HepG2 (cell line): ENCODE data around the gene SEC16A. TPM values are rescaled to one million over a fixed set of nuclear protein-coding genes. Genes with fewer than 3 reads are reported as not detected.
A peak's percentile ranks its signal among the peaks of the same experiment; 100 is the strongest.

ENCODE experiments used
- ATAC-seq: fragments of 200-7000 bp; cut with Tn5 transposase; 3 replicates; pipeline ENCODE4 v1.9.1; 2020; ENCODE audit warnings: mild to moderate bottlenecking, moderate library complexity
- BruUV-seq: library from RNA; stranded (reverse); fragments of 400-500 nt; replicated peaks from 2 replicates; lab custom pipeline; 2021; lab: Mats Ljungman, UMichigan
- CTCF ChIA-PET: fragments of 300-600 bp; formaldehyde crosslinking; extraction: SDS; loops from one replicate; lab custom pipeline; 2021; ENCODE audit warnings: low total read pairs, inconsistent platforms, low intra/inter-chr PET ratio; lab: Yijun Ruan, JAX
- POLR2A ChIA-PET: fragments of 350-600 bp; sonication (Branson Sonifier 250); formaldehyde crosslinking; loops from one replicate; lab custom pipeline; 2020; ENCODE audit warnings: antibody characterized with exemption, inconsistent platforms; lab: Yijun Ruan, JAX
- DNase-seq: peaks from one replicate; pipeline ENCODE4 v3.0.0-alpha.2; 2015; ENCODE audit warnings: low spot score
- FAIRE-seq: peaks from 3 replicates; lab custom pipeline; 2011; peaks lifted over from hg19 to GRCh38; lab: Jason Lieb, UNC
- H2AFZ ChIP-seq: one replicate; pipeline ENCODE4 v1.6.1; 2011; ENCODE audit warnings: low read length, inconsistent platforms
- H3K27ac ChIP-seq: fragments of 300-600 bp; 3 replicates; pipeline ENCODE4 v1.8.0; 2011; ENCODE audit warnings: mixed run types, mild to moderate bottlenecking, mixed read lengths, low read length, inconsistent platforms; ENCODE audit not compliant: insufficient read depth; ENCODE audit errors: extremely low read length
- H3K27me3 ChIP-seq, 2 experiments: fragments of 200-600 bp in 1 of 2; 2 replicates in 1 of 2; 3 replicates in 1 of 2; pipeline versions ENCODE4 v1.6.0 to v1.8.0; 2011; ENCODE audit warnings: low read length in 2 of 2, mild to moderate bottlenecking in 2 of 2, moderate library complexity in 2 of 2, inconsistent platforms in 1 of 2; ENCODE audit not compliant: insufficient read depth in 2 of 2, control insufficient read depth in 1 of 2
- H3K36me3 ChIP-seq, 2 experiments: fragments of 200-600 bp in 1 of 2; replicated peaks in 1 of 2; 2 replicates in 1 of 2; 3 replicates in 1 of 2; pipeline versions ENCODE4 v1.5.1 to v1.8.0; 2011; ENCODE audit warnings: low read length in 2 of 2, inconsistent platforms in 1 of 2; ENCODE audit not compliant: insufficient read depth in 2 of 2, control insufficient read depth in 1 of 2
- H3K4me1 ChIP-seq: 2 replicates; pipeline ENCODE4 v1.5.1; 2012; ENCODE audit warnings: low read length, inconsistent platforms; ENCODE audit not compliant: insufficient read depth
- H3K4me2 ChIP-seq: 2 replicates; pipeline ENCODE4 v1.6.0; 2011; ENCODE audit warnings: low read depth, low read length, inconsistent platforms
- H3K4me3 ChIP-seq, 3 experiments: fragments of 200-600 bp in 1 of 3; sonication (generic), shearing (Covaris generic) in 1 of 3; replicated peaks in 1 of 3; 2 replicates each; pipeline ENCODE4 v1.5.1; 2011 to 2016; ENCODE audit warnings: low read length in 3 of 3, inconsistent platforms in 2 of 3, low read depth in 2 of 3, mild to moderate bottlenecking in 2 of 3, control low read depth in 1 of 3, mixed read lengths in 1 of 3; ENCODE audit not compliant: insufficient read depth in 1 of 3
- H3K79me2 ChIP-seq: one replicate; pipeline ENCODE4 v1.6.1; 2011; ENCODE audit warnings: low read length, inconsistent platforms; ENCODE audit not compliant: insufficient read depth
- H3K9ac ChIP-seq: 2 replicates; pipeline ENCODE4 v1.6.0; 2011; ENCODE audit warnings: mild to moderate bottlenecking, low read depth, low read length, inconsistent platforms; ENCODE audit not compliant: insufficient read depth
- H3K9me3 ChIP-seq: 2 replicates; pipeline ENCODE4 v1.5.1; 2012; ENCODE audit warnings: mild to moderate bottlenecking, low read length
- H4K20me1 ChIP-seq: 2 replicates; pipeline ENCODE4 v1.6.0; 2011; ENCODE audit warnings: inconsistent platforms, mild to moderate bottlenecking, low read length, moderate library complexity; ENCODE audit not compliant: insufficient read depth
- CBFB ChIP-seq: sonication (generic); formaldehyde crosslinking; IDR thresholded peaks from 2 replicates; pipeline ENCODE4 v1.4.0; 2020; ENCODE audit warnings: missing genetic modification reagents
- CEBPB ChIP-seq: IDR thresholded peaks from 2 replicates; pipeline ENCODE4 v1.6.1; 2011; ENCODE audit warnings: low read depth, low read length, improper control_type of control experiment, borderline replicate concordance
- HDAC6 ChIP-seq: fragments of 200-600 bp; sonication (generic); IDR thresholded peaks from 2 replicates; pipeline ENCODE4 v1.7.0; 2017; ENCODE audit warnings: mild to moderate bottlenecking, antibody characterized with exemption, low read length, low read depth
- HHEX ChIP-seq: IDR thresholded peaks from 2 replicates; pipeline ENCODE4 v1.6.1; 2016; ENCODE audit warnings: control low read depth
- IRX3 ChIP-seq: sonication (generic); formaldehyde crosslinking; IDR thresholded peaks from 2 replicates; pipeline ENCODE4 v1.8.1; 2023; ENCODE audit warnings: mild to moderate bottlenecking, low read depth, missing genetic modification reagents, borderline replicate concordance
- JUN ChIP-seq: sonication (generic); formaldehyde crosslinking; IDR thresholded peaks from 2 replicates; pipeline ENCODE4 v1.4.0; 2020; ENCODE audit warnings: mild to moderate bottlenecking, missing genetic modification reagents
- YEATS4 ChIP-seq: sonication (generic); formaldehyde crosslinking; IDR thresholded peaks from 2 replicates; pipeline ENCODE4 v1.4.0; 2020; ENCODE audit warnings: missing genetic modification reagents, borderline replicate concordance
- ZFX ChIP-seq: sonication (generic); formaldehyde crosslinking; IDR thresholded peaks from 2 replicates; pipeline ENCODE4 v1.4.0; 2020; ENCODE audit warnings: mild to moderate bottlenecking, low read depth, missing genetic modification reagents, moderate library complexity
- ZNF296 ChIP-seq: sonication (generic); formaldehyde crosslinking; conservative IDR thresholded peaks from 2 replicates; pipeline ENCODE4 v1.5.0; 2020; ENCODE audit warnings: mild to moderate bottlenecking, missing genetic modification reagents
- WGBS: methylation state at CpG from one replicate; pipeline ENCODE4 v1.1.6; 2017; ENCODE audit warnings: low lambda C conversion rate; 5-methylcytosine and 5-hydroxymethylcytosine counted together
- in situ Hi-C: cut with HindIII; loops from 2 replicates; pipeline ENCODE4 v1.10.0; 2017; ENCODE audit warnings: low pct_unique_long_range_greater_than_20kb; ENCODE audit not compliant: extremely low pct_ligation_motif_present
- intact Hi-C: fragments of 100-400 bp; cut with micrococcal nuclease; formaldehyde crosslinking; loops from one replicate; pipeline ENCODE4 v1.10.0; 2022; ENCODE audit not compliant: unreplicated experiment
- polyA plus RNA-seq, 8 experiments: library from polyadenylated mRNA; depleted of rRNA in 3 of 8; stranded (reverse) in 7 of 8; unstranded in 1 of 8; fragments of >200 nt; fragmentation: Illumina TruSeq in 4 of 8; extraction: Trizol in 4 of 8; gene quantifications; 2 replicates each; pipeline versions ENCODE4 v1.2.1 to v1.2.3, GENCODE V29; 2011 to 2016; ENCODE audit warnings: low read depth in 4 of 8, missing spikeins in 1 of 8, mixed read lengths in 1 of 8; ENCODE audit not compliant: insufficient read depth in 1 of 8
- total RNA-seq, 5 experiments: library from RNA; depleted of rRNA; stranded (reverse); fragments of >200 nt; fragmentation: Illumina TruSeq; extraction: Trizol; gene quantifications; 2 replicates each; pipeline ENCODE4 v1.2.3, GENCODE V29; 2016; ENCODE audit warnings: low read depth in 1 of 5
- TF ChIP-seq, protein P1 (sequence below): sonication (generic); formaldehyde crosslinking; IDR thresholded peaks from 2 replicates; pipeline ENCODE4 v1.5.0; 2020; ENCODE audit warnings: mild to moderate bottlenecking, missing genetic modification reagents
- TF ChIP-seq, protein P2 (sequence below): sonication (generic); formaldehyde crosslinking; IDR thresholded peaks from 2 replicates; pipeline ENCODE4 v1.9.0; 2021; ENCODE audit warnings: missing genetic modification reagents, borderline replicate concordance
- TF ChIP-seq, protein P3 (sequence below): sonication (generic); formaldehyde crosslinking; IDR thresholded peaks from 2 replicates; pipeline ENCODE4 v1.5.0; 2020; ENCODE audit warnings: mild to moderate bottlenecking, missing genetic modification reagents
- TF ChIP-seq, protein P4 (sequence below): sonication (generic); formaldehyde crosslinking; IDR thresholded peaks from 2 replicates; pipeline ENCODE4 v1.4.0; 2020; ENCODE audit warnings: missing genetic modification reagents

Gene SEC16A
- total and polyA plus RNA-seq, 2 of the 13 experiments (the other 11 are each of a cell fraction or from before 2014, with no cell fraction given), result 15.9 to 18.9 TPM

DNA sequence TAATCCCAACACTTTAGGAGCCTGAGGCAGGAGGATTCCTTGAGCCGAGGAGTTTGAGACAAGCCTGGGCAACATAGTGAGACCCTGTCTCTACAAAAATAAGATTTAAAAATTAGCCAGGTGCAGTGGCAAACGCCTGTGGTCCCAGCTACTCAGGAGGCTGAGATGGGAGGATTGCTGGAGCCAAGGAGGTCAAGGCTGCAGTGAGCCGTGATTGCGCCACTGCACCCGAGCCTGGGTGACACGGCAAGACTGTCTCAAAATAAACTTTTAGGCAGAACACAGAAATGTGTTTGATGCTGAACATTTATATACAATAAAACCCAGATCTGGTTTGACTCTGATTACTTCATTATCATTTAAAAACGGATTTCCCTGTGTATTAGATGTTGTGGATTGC, 77.4 kb downstream of the SEC16A start:
- no peak overlapping the region for H2AFZ ChIP-seq
- no peaks in the 10 kb centered on the region for H3K27me3 ChIP-seq
- POLR2A ChIA-PET, result no interaction called here
- H4K20me1 ChIP-seq, result no peaks in the 10 kb centered on the region
- no peak overlapping the region for H3K9ac ChIP-seq
- peaks cover 11 to 39% of the 10 kb centered on the region in 2 experiments; a peak in 4 of 5 replicates for H3K36me3 ChIP-seq
- in situ Hi-C loops, result no loop called here
- TF ChIP-seq, protein P1, sequence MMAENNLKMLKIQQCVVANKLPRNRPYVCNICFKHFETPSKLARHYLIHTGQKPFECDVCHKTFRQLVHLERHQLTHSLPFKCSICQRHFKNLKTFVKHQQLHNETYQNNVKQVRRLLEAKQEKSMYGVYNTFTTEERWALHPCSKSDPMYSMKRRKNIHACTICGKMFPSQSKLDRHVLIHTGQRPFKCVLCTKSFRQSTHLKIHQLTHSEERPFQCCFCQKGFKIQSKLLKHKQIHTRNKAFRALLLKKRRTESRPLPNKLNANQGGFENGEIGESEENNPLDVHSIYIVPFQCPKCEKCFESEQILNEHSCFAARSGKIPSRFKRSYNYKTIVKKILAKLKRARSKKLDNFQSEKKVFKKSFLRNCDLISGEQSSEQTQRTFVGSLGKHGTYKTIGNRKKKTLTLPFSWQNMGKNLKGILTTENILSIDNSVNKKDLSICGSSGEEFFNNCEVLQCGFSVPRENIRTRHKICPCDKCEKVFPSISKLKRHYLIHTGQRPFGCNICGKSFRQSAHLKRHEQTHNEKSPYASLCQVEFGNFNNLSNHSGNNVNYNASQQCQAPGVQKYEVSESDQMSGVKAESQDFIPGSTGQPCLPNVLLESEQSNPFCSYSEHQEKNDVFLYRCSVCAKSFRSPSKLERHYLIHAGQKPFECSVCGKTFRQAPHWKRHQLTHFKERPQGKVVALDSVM (CRISPR knock-in tag), result peak; percentile 49; the same call in 1 of the 2 replicates
- TF ChIP-seq, protein P2, sequence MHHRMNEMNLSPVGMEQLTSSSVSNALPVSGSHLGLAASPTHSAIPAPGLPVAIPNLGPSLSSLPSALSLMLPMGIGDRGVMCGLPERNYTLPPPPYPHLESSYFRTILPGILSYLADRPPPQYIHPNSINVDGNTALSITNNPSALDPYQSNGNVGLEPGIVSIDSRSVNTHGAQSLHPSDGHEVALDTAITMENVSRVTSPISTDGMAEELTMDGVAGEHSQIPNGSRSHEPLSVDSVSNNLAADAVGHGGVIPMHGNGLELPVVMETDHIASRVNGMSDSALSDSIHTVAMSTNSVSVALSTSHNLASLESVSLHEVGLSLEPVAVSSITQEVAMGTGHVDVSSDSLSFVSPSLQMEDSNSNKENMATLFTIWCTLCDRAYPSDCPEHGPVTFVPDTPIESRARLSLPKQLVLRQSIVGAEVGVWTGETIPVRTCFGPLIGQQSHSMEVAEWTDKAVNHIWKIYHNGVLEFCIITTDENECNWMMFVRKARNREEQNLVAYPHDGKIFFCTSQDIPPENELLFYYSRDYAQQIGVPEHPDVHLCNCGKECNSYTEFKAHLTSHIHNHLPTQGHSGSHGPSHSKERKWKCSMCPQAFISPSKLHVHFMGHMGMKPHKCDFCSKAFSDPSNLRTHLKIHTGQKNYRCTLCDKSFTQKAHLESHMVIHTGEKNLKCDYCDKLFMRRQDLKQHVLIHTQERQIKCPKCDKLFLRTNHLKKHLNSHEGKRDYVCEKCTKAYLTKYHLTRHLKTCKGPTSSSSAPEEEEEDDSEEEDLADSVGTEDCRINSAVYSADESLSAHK (CRISPR knock-in tag), result no peak
- no peak for TF ChIP-seq ZNF296 (CRISPR knock-in tag)
- TF ChIP-seq YEATS4 (CRISPR knock-in tag), result no peak
- TF ChIP-seq CBFB (CRISPR knock-in tag), result no peak
- TF ChIP-seq JUN (CRISPR knock-in tag), result no peak
- TF ChIP-seq, protein P3, sequence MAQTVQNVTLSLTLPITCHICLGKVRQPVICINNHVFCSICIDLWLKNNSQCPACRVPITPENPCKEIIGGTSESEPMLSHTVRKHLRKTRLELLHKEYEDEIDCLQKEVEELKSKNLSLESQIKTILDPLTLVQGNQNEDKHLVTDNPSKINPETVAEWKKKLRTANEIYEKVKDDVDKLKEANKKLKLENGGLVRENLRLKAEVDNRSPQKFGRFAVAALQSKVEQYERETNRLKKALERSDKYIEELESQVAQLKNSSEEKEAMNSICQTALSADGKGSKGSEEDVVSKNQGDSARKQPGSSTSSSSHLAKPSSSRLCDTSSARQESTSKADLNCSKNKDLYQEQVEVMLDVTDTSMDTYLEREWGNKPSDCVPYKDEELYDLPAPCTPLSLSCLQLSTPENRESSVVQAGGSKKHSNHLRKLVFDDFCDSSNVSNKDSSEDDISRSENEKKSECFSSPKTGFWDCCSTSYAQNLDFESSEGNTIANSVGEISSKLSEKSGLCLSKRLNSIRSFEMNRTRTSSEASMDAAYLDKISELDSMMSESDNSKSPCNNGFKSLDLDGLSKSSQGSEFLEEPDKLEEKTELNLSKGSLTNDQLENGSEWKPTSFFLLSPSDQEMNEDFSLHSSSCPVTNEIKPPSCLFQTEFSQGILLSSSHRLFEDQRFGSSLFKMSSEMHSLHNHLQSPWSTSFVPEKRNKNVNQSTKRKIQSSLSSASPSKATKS, result no peak
- no peak for TF ChIP-seq HHEX
- TF ChIP-seq CEBPB, result 0 out of 2 replicates have a peak, but pooled peaks have one; percentile 30
- no peak for TF ChIP-seq HDAC6
- no peak for TF ChIP-seq ZFX
- no peak for TF ChIP-seq IRX3 (CRISPR knock-in tag)
- TF ChIP-seq, protein P4, sequence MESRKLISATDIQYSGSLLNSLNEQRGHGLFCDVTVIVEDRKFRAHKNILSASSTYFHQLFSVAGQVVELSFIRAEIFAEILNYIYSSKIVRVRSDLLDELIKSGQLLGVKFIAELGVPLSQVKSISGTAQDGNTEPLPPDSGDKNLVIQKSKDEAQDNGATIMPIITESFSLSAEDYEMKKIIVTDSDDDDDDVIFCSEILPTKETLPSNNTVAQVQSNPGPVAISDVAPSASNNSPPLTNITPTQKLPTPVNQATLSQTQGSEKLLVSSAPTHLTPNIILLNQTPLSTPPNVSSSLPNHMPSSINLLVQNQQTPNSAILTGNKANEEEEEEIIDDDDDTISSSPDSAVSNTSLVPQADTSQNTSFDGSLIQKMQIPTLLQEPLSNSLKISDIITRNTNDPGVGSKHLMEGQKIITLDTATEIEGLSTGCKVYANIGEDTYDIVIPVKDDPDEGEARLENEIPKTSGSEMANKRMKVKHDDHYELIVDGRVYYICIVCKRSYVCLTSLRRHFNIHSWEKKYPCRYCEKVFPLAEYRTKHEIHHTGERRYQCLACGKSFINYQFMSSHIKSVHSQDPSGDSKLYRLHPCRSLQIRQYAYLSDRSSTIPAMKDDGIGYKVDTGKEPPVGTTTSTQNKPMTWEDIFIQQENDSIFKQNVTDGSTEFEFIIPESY (CRISPR knock-in tag), result 0 out of 2 replicates have a peak, but pooled peaks have one; percentile 15
- TF ChIP-seq, all 625 proteins: peak for 3
- DNase-seq (no peak), FAIRE-seq (no peak), ATAC-seq (no peak)
- Histone ChIP-seq H3K79me2 (peaks cover 16% of the 10 kb centered on the region), H3K27ac (no peak overlapping the region), H3K4me1 (peaks cover 23% of the 10 kb centered on the region), H3K9me3 (no peaks in the 10 kb centered on the region), H3K4me2 (no peak overlapping the region), H3K4me3 (no peak overlapping the region)
- CTCF ChIA-PET, result no interaction called here
- WGBS, result 84% methylated on average over 7 of the region's 7 CpGs
- intact Hi-C loops, result no loop called here
- no TSS peak for BruUV-seq
